HG03442 (cell line): ENCODE measurements around the gene METTL27.
"Not testable (repeated sequence)": the region's sequence is repeated elsewhere in the genome, so short reads cannot be mapped to it uniquely, and the experiment has no call there.

ENCODE experiments used
- ATAC-seq: cut with Tn5 transposase; IDR thresholded peaks from one replicate; pipeline ENCODE4 v1.9.1; 2021; ENCODE audit warnings: mild to moderate bottlenecking, moderate library complexity; ENCODE audit not compliant: unreplicated experiment

The METTL27 gene

GRCh38 chr7:73839290-73839689 is 3.0 kb downstream of the METTL27 start:
- ATAC-seq, result no peak

GRCh38 chr7:73838642-73839041 is 3.7 kb downstream of the METTL27 start:
- no peak for ATAC-seq

GRCh38 chr7:73837167-73837566 is 5.1 kb downstream of the METTL27 start:
- not testable (repeated sequence) for ATAC-seq

GRCh38 chr7:73834626-73835191 is 7.6 kb downstream of the METTL27 start:
- ATAC-seq, result no peak

- no peak for ATAC-seq
Observed at GRCh38 chr7:73833251-73833919, 8.9 kb downstream of the METTL27 start.

GRCh38 chr7:73832806-73833205 is 9.5 kb downstream of the METTL27 start:
- ATAC-seq, result no peak

- no peak for ATAC-seq
Observed at GRCh38 chr7:73831834-73832651, 10.3 kb downstream of the METTL27 start.

GRCh38 chr7:73831584-73831833 is 10.8 kb downstream of the METTL27 start:
- ATAC-seq, result no peak

GRCh38 chr7:73830681-73831583 is 11.4 kb downstream of the METTL27 start, which contains the start of gene CLDN4:
Gene CLDN4, plus strand, starts transcription at chr7:73830996. Its CDS starts 206 bp downstream, at chr7:73831202.
- no peak for ATAC-seq

- no peak for ATAC-seq
Observed at GRCh38 chr7:73829921-73830680, 12.2 kb downstream of the METTL27 start.

GRCh38 chr7:73829505-73829904 is 12.8 kb downstream of the METTL27 start:
- no peak for ATAC-seq

GRCh38 chr7:73828972-73829371 is 13.3 kb downstream of the METTL27 start:
- ATAC-seq, result no peak

- no peak for ATAC-seq
Observed at GRCh38 chr7:73828107-73828803, 14.1 kb downstream of the METTL27 start.

- no peak for ATAC-seq
Observed at GRCh38 chr7:73827567-73828106, 14.7 kb downstream of the METTL27 start.

- ATAC-seq, result no peak
Observed at GRCh38 chr7:73824986-73825385, 17.3 kb downstream of the METTL27 start.

- ATAC-seq, result no peak
Observed at GRCh38 chr7:73823873-73824592, 18.3 kb downstream of the METTL27 start.

- no peak for ATAC-seq
Observed at GRCh38 chr7:73823257-73823656, 19.1 kb downstream of the METTL27 start.

- ATAC-seq, result no peak
Observed at GRCh38 chr7:73822319-73823173, 19.8 kb downstream of the METTL27 start.
